GM03348 (cell line): ENCODE results near the gene UPF2.
"Not testable (repeated sequence)": the region's sequence is repeated elsewhere in the genome, so short reads cannot be mapped to it uniquely, and the experiment has no call there.

Experiments
- DNase-seq: peaks from one replicate; pipeline ENCODE4 v3.0.0; 2012; ENCODE audit warnings: low spot score

UPF2 gene

GRCh38 chr10:12042409-12042796, 206 bp downstream of the UPF2 start:
- peak; percentile 64 for DNase-seq

GRCh38 chr10:12041766-12042408, 722 bp downstream of the UPF2 start:
- peak; percentile 27 for DNase-seq

- no peak for DNase-seq
These were observed 6.4 kb downstream of the UPF2 start for GRCh38 chr10:12036073-12036655.

- no peak for DNase-seq
These were observed 11.2 kb downstream of the UPF2 start for GRCh38 chr10:12031404-12031803.

GRCh38 chr10:12027539-12027938, 15.1 kb downstream of the UPF2 start:
- DNase-seq: no peak

- no peak for DNase-seq
These were observed 17.0 kb downstream of the UPF2 start for GRCh38 chr10:12025591-12025990.

- no peak for DNase-seq
These were observed 19.9 kb downstream of the UPF2 start for GRCh38 chr10:12022580-12023257.

GRCh38 chr10:12020574-12020973, 22.0 kb downstream of the UPF2 start:
- DNase-seq: no peak

- DNase-seq: no peak
These were observed 23.2 kb downstream of the UPF2 start for GRCh38 chr10:12019283-12019971.

GRCh38 chr10:12018438-12019282, 23.9 kb downstream of the UPF2 start:
- peak; percentile 60 for DNase-seq

- DNase-seq: no peak
These were observed 28.7 kb downstream of the UPF2 start for GRCh38 chr10:12013926-12014325.

- not testable (repeated sequence) for DNase-seq
These were observed 29.2 kb downstream of the UPF2 start for GRCh38 chr10:12013391-12013790.

GRCh38 chr10:12010353-12010752, 32.3 kb downstream of the UPF2 start:
- DNase-seq: no peak

GRCh38 chr10:12008842-12009241, 33.8 kb downstream of the UPF2 start:
- DNase-seq: not testable (repeated sequence)

GRCh38 chr10:12006671-12007070, 35.9 kb downstream of the UPF2 start:
- DNase-seq: no peak

- no peak for DNase-seq
These were observed 48.7 kb downstream of the UPF2 start for GRCh38 chr10:11993834-11994468.

GRCh38 chr10:11988924-11989323, 53.7 kb downstream of the UPF2 start:
- DNase-seq: no peak

- DNase-seq: peak; percentile 85
These were observed 55.9 kb downstream of the UPF2 start for GRCh38 chr10:11986593-11987216.

- no peak for DNase-seq
These were observed 60.4 kb downstream of the UPF2 start for GRCh38 chr10:11982253-11982652.

- no peak for DNase-seq
These were observed 66.8 kb downstream of the UPF2 start for GRCh38 chr10:11975795-11976194.

- not testable (repeated sequence) for DNase-seq
These were observed 70.1 kb downstream of the UPF2 start for GRCh38 chr10:11972523-11972922.
